GM21737 (cell line): ENCODE results near the gene OCSTAMP.

Experiments
- ATAC-seq: cut with Tn5 transposase; IDR thresholded peaks from one replicate; pipeline ENCODE4 v1.9.1; 2021; ENCODE audit warnings: mild to moderate bottlenecking, moderate library complexity; ENCODE audit not compliant: unreplicated experiment

The OCSTAMP gene

DNA sequence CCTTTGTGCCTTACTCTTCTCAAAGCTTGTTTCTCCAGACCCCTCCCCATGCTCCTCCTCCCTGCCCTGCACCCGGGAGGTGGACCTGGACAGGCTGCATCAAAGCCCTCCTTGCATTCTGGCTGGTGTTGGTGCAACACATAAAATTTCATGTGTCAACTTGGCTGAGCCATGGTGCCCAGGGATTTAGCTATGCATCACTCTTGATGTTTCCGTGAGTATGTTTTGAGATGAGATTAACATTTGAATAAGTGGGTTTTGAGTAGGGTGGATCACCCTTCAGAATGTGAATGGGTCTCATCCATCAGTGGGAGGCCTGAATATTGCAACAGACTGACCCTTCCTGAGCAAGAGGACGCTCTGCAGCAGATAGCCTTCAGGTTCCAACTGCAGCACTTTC is 4.4 kb upstream of the OCSTAMP start:
- ATAC-seq, result no peak

GRCh38 chr20:46553926-46554325 is 3.5 kb upstream of the OCSTAMP start:
- ATAC-seq, result no peak

DNA sequence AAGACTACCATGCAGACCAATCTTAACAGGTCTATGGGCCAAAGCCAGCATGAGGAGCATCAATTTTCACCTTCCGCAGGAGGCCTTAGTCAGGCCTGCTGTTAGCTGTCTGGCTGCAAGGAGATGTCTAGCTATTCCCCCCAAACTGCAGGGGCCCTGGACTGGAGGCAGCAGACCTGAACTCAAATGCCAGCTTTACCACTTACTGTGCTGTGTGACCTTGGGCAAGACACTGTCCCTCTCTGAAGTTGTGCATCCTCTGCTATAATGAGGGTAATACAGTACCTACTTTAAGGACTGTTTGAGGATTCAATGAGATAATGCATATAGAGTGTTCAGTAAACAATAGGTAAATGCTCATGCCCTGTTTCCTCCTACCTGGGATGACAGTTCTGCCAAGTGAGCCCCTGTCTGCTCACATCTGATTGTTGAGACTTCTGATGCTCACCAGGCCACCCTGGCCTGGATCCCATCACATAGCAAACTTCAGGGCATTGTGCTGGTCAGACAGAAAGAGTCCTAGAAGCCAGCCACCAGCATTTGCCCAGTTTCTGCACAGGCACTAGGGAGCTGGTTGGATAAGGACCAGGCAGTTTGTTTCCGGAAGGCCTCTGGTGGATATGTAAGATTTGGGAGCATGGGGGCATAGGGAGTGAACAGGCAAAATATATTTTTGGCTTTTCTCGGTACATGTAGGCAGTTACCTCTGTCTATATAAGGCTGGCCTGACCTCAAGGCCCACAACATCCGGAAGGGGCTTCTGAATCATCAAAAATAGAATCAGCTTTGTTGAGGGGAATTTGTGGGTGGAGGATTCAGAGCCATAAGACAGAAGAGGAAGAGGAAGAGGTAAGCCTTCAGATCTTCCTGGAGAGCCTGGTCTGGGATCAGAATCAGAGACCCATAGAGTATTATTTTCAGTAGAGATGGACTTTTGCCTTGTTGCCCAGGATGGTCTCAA is 2.3 kb upstream of the OCSTAMP start:
- ATAC-seq, result no peak

DNA sequence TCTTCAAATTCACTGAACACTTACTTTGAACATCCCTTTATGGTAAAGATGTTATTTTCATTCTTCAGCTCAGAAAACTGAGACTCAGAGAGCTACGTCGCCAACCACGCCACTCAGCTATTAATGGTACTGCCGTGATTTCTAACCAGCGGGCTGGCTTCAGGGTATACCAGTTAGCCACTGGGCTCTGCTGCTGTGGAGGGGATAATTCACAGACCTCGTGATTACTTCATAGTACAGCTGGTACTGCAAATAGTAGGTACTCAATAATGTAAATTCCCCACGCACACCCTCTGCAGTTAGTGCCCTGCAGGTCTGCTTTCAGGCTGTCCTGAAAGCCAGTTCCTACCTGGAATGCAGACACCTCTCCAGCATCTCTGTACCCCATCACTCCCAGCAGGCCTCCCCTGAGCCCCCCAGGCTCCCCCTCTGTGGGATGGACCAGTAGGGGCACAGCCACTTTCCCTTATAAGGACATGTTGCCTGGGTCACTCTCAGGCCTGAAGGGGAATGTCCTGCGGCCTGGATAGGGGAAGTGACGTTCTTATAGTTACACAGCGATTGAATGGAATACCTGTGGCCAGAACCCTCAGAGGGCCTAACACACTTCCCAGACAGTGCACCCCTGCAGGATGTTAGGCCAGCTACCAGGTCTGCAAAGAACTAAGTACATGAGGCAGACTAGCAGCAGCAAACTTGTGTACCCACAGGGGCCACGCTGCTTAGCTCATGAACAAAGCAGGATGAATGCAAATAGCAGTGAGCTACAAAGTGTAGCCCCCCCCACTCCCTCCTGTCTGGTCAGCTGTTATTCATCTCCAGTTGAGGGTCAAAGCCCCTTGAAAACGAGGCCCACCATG is 1.3 kb upstream of the OCSTAMP start:
- no peak for ATAC-seq

GRCh38 chr20:46549188-46549972 is 1.1 kb downstream of the OCSTAMP start:
- no peak for ATAC-seq

DNA sequence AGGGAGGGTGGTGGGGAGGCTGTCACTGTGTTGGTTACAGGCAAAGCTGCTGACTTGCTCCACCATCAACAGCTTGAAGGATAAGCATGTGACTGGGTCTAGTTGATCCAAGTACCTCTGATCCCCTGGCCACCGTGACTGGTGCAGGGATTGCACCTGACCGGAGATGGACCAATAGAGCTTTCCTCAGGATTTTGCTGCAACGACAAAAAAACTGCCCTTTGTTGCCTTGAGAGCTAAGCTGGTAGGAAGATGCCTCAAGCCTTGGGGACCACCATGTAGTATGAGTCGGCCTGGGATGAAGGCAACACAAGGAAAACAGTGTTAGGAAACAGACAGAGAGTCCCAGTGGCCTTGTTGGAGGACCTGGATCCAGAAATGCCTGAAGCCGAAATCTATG is 1.8 kb downstream of the OCSTAMP start:
- no peak for ATAC-seq

DNA sequence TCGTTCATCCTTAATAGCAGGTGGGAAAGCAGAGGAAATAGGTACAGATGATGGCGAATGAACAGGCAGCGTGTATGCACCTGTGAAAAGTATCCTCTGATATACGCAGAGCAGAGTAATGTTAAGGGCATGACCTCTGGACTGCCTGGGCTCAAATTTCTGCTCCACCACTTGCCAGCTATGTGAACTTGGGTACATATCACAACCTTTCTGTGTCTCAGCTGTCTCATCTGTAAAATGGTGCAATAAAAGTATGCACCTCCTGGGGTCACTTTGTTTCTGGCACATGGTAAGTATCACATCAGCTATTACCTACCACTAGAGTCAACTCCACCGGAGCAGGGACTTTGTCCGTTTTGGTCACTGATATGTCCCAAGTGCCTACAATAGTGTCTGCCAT is 2.5 kb downstream of the OCSTAMP start:
- no peak for ATAC-seq

DNA sequence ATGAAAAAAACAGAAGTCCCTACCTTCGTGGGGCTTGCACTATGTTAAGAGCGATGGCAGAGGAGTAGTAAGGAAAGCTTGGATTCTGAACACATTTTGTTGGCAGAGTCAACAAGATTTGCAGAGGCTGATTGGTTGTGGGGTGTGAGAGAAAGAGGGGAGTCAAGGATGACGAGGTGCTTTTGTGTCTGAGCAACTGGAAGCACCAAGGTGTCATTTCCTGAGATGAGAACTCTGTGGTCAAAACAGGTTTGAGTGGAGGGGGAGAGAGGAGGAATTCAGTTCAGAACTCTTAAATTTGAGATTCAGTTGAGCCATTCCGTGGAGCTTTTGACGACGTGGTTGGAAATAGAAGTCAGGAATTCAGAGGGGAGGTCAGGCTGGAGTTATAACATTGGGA is 3.5 kb downstream of the OCSTAMP start:
- ATAC-seq, result no peak

- ATAC-seq, result no peak
These were observed 4.2 kb downstream of the OCSTAMP start for GRCh38 chr20:46546298-46546697.

- ATAC-seq, result no peak
These were observed 4.7 kb downstream of the OCSTAMP start for GRCh38 chr20:46545827-46546138.

- ATAC-seq, result no peak
These were observed 5.2 kb downstream of the OCSTAMP start for GRCh38 chr20:46545077-46545826.

GRCh38 chr20:46544576-46544975 is 5.9 kb downstream of the OCSTAMP start:
- no peak for ATAC-seq

GRCh38 chr20:46543959-46544358 is 6.5 kb downstream of the OCSTAMP start:
- no peak for ATAC-seq

- ATAC-seq, result no peak
These were observed 7.4 kb downstream of the OCSTAMP start for GRCh38 chr20:46543033-46543432.

- ATAC-seq, result no peak
These were observed 9.1 kb downstream of the OCSTAMP start for GRCh38 chr20:46541229-46541935.

GRCh38 chr20:46539113-46539512 is 11.3 kb downstream of the OCSTAMP start:
- no peak for ATAC-seq

- ATAC-seq, result no peak
These were observed 19.8 kb downstream of the OCSTAMP start for GRCh38 chr20:46530640-46531039.

- ATAC-seq, result no peak
These were observed 26.6 kb downstream of the OCSTAMP start for GRCh38 chr20:46523696-46524328.

DNA sequence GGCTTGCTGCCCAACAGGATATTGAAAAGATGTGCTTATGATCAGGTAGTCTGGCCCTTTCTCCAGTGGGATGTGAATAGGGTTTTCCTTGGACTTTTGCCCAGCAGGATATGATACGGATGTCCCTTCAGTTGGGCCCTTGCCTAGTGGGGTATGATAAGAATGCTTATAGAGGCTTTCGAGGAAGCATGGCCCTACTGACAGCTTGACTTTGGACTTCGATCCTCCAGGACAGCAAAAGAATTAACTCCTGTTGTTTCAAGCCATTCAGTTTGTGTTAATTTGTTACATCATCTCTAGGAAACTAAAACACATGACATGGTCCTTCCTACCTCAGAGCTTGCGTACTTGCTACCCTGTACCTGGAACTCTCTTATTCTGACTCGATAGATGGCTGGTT is 27.3 kb downstream of the OCSTAMP start:
- ATAC-seq, result no peak
